Vagina (tissue), 2 donors: ENCODE results near the gene ERVH48-1.

Source experiments
- POLR2A ChIP-seq, 2 donors: fragments of 450-650 bp; IDR thresholded peaks; one replicate each; pipeline ENCODE4 v1.6.1; 2017; ENCODE audit warnings: antibody characterized with exemption in 2 of 2, mild to moderate bottlenecking in 2 of 2, moderate library complexity in 2 of 2
- POLR2AphosphoS5 ChIP-seq, 2 donors: sonication (generic); formaldehyde crosslinking; IDR thresholded peaks; one replicate each; pipeline ENCODE4 v1.9.0; 2017; ENCODE audit warnings: antibody characterized with exemption in 2 of 2, mild to moderate bottlenecking in 2 of 2, low read depth in 1 of 2; ENCODE audit not compliant: insufficient read depth in 1 of 2
- TF ChIP-seq, protein P1 (sequence below), 3 experiments: fragments of 450-650 bp in 2 of 3; fragments of 200-600 bp in 1 of 3; sonication (generic) in 1 of 3; IDR thresholded peaks; one replicate each; pipeline ENCODE4 v1.5.1; 2017 to 2019; ENCODE audit warnings: antibody characterized with exemption in 3 of 3, mild to moderate bottlenecking in 2 of 3, moderate library complexity in 2 of 3

GRCh38 chr21:42924433-42924751, 1.0 kb downstream of the ERVH48-1 start:
- no peak for TF ChIP-seq POLR2A (IDR thresholded peaks at IDR 0.05)
- TF ChIP-seq, protein P1, sequence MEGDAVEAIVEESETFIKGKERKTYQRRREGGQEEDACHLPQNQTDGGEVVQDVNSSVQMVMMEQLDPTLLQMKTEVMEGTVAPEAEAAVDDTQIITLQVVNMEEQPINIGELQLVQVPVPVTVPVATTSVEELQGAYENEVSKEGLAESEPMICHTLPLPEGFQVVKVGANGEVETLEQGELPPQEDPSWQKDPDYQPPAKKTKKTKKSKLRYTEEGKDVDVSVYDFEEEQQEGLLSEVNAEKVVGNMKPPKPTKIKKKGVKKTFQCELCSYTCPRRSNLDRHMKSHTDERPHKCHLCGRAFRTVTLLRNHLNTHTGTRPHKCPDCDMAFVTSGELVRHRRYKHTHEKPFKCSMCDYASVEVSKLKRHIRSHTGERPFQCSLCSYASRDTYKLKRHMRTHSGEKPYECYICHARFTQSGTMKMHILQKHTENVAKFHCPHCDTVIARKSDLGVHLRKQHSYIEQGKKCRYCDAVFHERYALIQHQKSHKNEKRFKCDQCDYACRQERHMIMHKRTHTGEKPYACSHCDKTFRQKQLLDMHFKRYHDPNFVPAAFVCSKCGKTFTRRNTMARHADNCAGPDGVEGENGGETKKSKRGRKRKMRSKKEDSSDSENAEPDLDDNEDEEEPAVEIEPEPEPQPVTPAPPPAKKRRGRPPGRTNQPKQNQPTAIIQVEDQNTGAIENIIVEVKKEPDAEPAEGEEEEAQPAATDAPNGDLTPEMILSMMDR (IDR thresholded peaks at IDR 0.05) = no peak
- TF ChIP-seq POLR2AphosphoS5 (IDR thresholded peaks at IDR 0.05; ENCODE audit: insufficient read depth in 1 of 2, low read depth in 1 of 2) = no peak
